Choroid plexus epithelial cell (primary cell): ENCODE measurements around the gene GPRC5A.

Experiments used
- DNase-seq: peaks from one replicate; pipeline ENCODE4 v3.0.0-alpha.2; 2010; ENCODE audit warnings: low read depth
- H3K4me3 ChIP-seq: 2 replicates; pipeline ENCODE4 v1.5.1; 2011; ENCODE audit warnings: low read depth, mild to moderate bottlenecking, control low read depth, low read length, moderate library complexity
- CTCF ChIP-seq: conservative IDR thresholded peaks from 2 replicates; pipeline ENCODE4 v1.5.1; 2011; ENCODE audit warnings: low read depth, mild to moderate bottlenecking, control low read depth, inconsistent platforms, low read length, moderate library complexity

Gene GPRC5A

GRCh38 chr12:12965836-12966235 is 74.5 kb downstream of the GPRC5A start:
- no peak for DNase-seq
- H3K4me3 ChIP-seq: no peak overlapping the region
- no peak for TF ChIP-seq CTCF
